ENCODE results near the gene TRMT11.
"Not testable (repeated sequence)": the region's sequence is repeated elsewhere in the genome, so short reads cannot be mapped to it uniquely, and the experiment has no call there.

TRMT11 gene

GRCh38 chr6:125956506-125957390 lies 29.6 kb upstream of the TRMT11 start, which contains the start of gene HINT3:
Gene HINT3, plus strand, starts transcription at chr6:125956770. Its CDS starts 208 bp downstream, at chr6:125956978.
- peak; percentile 95 for DNase-seq (ENCODE audit: low read depth, low spot score)

GRCh38 chr6:125957391-125957693 lies 29.0 kb upstream of the TRMT11 start:
- DNase-seq (ENCODE audit: low read depth, low spot score), result no peak

- DNase-seq (ENCODE audit: low read depth, low spot score), result no peak
These were observed 28.5 kb upstream of the TRMT11 start for GRCh38 chr6:125957845-125958244.

GRCh38 chr6:125959041-125959440 lies 27.3 kb upstream of the TRMT11 start:
- no peak for DNase-seq (ENCODE audit: low read depth, low spot score)

GRCh38 chr6:125961117-125961516 lies 25.2 kb upstream of the TRMT11 start:
- no peak for DNase-seq (ENCODE audit: low read depth, low spot score)

- DNase-seq (ENCODE audit: low read depth, low spot score), result no peak
These were observed 23.3 kb upstream of the TRMT11 start for GRCh38 chr6:125962900-125963497.

- DNase-seq (ENCODE audit: low read depth, low spot score), result no peak
These were observed 22.5 kb upstream of the TRMT11 start for GRCh38 chr6:125963817-125964216.

GRCh38 chr6:125966569-125966968 lies 19.8 kb upstream of the TRMT11 start:
- no peak for DNase-seq (ENCODE audit: low read depth, low spot score)

- no peak for DNase-seq (ENCODE audit: low read depth, low spot score)
These were observed 17.8 kb upstream of the TRMT11 start for GRCh38 chr6:125968493-125968892.

- DNase-seq (ENCODE audit: low read depth, low spot score), result no peak
These were observed 15.6 kb upstream of the TRMT11 start for GRCh38 chr6:125970760-125971159.

GRCh38 chr6:125972478-125972877 lies 13.9 kb upstream of the TRMT11 start:
- not testable (repeated sequence) for DNase-seq (ENCODE audit: low read depth, low spot score)

- no peak for DNase-seq (ENCODE audit: low read depth, low spot score)
These were observed 12.0 kb upstream of the TRMT11 start for GRCh38 chr6:125974214-125974866.

GRCh38 chr6:125979101-125979500 lies 7.2 kb upstream of the TRMT11 start:
- no peak for DNase-seq (ENCODE audit: low read depth, low spot score)

- DNase-seq (ENCODE audit: low read depth, low spot score), result no peak
These were observed 4.7 kb upstream of the TRMT11 start for GRCh38 chr6:125981571-125982185.

- DNase-seq (ENCODE audit: low read depth, low spot score), result no peak
These were observed 2.9 kb upstream of the TRMT11 start for GRCh38 chr6:125983246-125983945.

- no peak for DNase-seq (ENCODE audit: low read depth, low spot score)
These were observed 2.0 kb upstream of the TRMT11 start for GRCh38 chr6:125984311-125984710.

- DNase-seq (ENCODE audit: low read depth, low spot score), result no peak
These were observed 818 bp upstream of the TRMT11 start for GRCh38 chr6:125985522-125985921.

GRCh38 chr6:125985979-125986300 lies 400 bp upstream of the TRMT11 start:
- no peak for DNase-seq (ENCODE audit: low read depth, low spot score)

GRCh38 chr6:125987026-125987617 lies 782 bp downstream of the TRMT11 start:
- no peak for DNase-seq (ENCODE audit: low read depth, low spot score)

- DNase-seq (ENCODE audit: low read depth, low spot score), result no peak
These were observed 1.9 kb downstream of the TRMT11 start for GRCh38 chr6:125988280-125988679.

- no peak for DNase-seq (ENCODE audit: low read depth, low spot score)
These were observed 3.3 kb downstream of the TRMT11 start for GRCh38 chr6:125989631-125990030.

All from activated CD4-positive, CD25-positive, alpha-beta regulatory T cell treated with anti-CD3 and anti-CD28 coated beads, Interleukin-2, amount 50 U/mL, for 16 hours (primary cell).